Measurements from ENCODE around the gene LIPT2.
A peak's percentile ranks its signal among the peaks of the same experiment; 100 is the strongest.

The LIPT2 gene

GRCh38 chr11:74462631-74463030 lies 30.9 kb downstream of the LIPT2 start:
- DNase-seq, result no peak

- DNase-seq, result no peak
Measured at GRCh38 chr11:74462009-74462408, 31.5 kb downstream of the LIPT2 start.

DNA sequence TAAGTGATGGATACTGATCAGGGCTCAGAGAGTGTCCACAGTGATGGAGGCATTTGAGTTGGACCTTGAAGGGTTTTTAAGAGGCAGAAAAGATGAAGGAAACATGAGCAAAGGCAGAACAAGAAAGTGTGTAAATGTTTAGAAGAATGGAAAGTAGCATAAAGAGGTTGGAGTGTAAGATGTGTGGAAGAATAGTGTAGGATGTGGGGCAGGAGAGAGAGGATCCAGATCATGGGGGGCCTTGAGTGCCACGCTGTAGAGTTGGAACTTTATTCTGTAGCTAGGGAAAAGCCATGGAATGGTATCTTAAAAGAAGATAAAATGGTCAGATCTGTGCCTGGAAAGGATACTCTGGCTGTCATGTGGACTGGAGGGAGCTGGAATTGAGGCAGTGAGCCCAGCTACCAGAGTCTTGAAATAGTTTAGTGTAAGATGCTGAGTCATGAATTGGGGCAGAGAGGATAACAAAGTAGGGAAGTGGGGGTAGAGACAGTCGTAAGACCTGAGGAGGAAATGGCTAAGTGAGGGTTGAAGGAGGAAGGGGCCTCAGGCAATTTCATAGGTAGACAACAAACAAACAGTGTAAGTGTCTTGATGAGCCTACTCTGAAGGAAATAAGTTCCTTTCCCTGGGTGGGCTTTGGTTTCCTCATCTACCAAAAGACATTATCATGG lies 32.9 kb downstream of the LIPT2 start:
- no peak for DNase-seq

- DNase-seq, result no peak
Measured at GRCh38 chr11:74460065-74460464, 33.5 kb downstream of the LIPT2 start.

DNA sequence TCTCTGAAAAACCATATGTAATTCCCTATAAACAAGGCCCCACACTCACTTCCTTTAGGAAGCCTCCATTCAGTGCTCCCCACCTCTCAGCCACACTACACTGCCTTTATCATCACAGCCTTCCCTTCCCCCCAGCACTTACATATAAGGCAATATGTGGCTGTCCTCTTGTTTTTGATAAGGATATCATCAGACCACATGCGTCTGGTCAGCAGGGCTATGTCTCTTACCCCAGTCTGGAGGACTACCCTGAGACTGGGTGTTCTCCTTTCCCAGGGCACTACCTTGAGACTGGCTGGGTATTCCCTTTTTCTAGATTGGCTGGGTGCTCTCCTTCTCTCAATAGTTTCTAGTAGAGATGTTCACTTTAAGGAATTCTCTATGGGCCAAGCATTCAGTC lies 33.9 kb downstream of the LIPT2 start:
- DNase-seq, result no peak

DNA sequence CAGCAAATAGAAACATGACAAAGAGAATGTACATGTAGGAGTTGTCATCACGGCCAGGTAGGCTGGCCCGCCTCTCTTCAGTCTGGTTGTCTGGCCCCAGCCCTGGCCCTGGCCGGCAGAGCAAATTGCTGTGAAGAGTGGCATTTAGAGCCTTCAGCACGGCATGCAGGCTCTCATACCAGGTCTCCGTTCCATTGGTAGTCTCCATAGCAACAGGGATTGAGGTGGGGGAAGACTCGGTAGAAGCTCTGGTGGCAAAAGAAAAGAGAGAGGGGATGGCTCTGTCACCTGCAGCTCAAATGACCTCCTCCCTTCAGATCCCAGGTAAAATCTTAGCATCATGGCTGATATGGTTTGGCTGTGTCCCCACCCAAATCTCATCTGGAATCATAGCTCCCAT lies 36.2 kb downstream of the LIPT2 start:
- no peak for DNase-seq

DNA sequence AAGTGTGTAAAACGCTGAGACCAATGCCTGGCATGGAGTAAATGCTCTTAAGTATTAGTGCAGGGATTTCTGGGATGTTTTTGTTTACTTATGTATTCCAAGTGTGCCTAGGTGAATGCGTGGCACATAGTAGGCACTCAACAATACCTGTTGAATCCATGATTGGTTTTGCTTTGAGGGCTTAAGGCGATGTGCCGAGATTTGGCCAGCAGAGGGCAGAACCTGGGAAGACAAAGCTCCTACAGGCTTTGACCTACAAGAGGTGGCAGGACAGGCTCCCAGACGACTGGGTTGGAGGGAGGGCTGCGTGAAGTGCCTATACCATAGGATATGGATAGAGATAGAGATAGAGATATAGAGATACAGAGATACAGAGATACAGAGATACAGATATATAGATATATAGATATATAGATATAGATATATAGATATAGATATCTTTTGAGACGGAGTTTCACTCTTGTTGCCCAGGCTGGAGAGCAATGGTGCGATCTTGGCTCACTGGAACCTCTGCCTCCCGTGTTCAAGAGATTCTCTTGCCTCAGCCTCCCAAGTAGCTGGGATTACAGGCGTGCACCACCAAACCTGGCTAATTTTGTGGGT lies 40.0 kb downstream of the LIPT2 start:
- peak; percentile 56 for DNase-seq

DNA sequence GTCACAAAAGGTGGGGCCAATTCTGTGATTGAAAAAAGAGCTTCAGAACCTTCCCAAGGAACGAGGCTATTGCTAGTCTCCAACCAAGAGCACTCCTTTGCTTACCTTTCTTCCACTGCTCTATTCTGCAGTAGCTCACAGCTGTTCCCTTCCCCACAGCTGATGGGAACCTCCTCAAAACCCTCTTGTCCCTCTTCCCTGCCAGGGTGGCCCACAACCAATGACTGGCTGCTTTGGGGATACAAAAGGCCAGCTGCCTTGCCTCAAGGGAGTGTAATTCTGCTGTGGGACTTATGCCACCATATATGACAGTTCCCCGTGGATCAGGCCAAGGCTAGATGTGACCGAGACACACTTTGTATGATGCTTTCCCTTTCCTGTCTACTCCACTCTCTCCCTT lies 41.2 kb downstream of the LIPT2 start:
- no peak for DNase-seq

GRCh38 chr11:74450318-74450717 lies 43.2 kb downstream of the LIPT2 start:
- DNase-seq, result no peak

DNA sequence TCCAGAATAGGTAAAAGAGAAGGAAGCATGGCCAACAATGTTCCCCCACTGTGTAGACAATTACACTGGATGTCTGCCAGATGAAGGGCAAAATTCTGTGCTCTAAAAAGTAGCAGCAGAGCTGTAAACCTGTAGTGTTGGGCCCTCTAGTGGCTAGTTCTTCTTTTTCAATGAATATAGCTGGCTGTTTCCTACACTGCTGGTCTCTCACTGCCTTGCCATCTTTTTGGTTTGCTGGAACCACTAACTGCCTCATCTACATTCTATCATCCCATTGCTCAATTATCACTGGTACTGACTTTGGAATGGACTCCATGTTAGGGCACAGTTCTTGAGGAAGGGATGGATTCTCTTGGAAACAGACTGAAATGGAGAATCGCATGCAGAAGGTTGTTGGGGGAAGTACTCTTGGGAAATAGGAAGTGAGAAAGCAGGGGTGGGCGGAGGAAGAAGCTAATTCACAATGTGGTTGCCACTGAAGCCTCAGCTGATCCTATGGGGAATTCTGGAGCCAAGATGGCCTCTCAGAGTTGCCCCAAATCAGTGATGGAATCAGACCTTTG lies 44.1 kb downstream of the LIPT2 start:
- DNase-seq, result peak; percentile 89

DNA sequence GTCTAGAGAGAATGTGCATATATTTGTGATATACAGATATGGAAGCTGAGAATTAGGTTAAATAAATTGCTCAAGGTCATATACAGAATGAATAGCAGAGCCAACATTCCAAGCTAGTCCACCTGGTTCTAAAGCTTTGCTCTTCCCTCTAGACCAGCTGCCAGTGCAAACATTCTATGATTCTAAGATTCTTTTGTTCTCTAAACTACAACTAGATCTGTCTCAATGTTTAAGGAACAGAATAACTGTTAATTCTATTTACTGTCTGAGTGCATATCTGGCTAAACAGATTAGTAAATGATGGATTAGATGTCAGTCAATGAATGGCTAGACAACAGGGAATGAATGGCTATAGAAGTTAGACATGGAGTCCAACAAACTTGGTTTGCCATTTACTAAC lies 45.8 kb downstream of the LIPT2 start:
- DNase-seq, result no peak

GRCh38 chr11:74446532-74446938 lies 47.0 kb downstream of the LIPT2 start:
- DNase-seq, result no peak

DNA sequence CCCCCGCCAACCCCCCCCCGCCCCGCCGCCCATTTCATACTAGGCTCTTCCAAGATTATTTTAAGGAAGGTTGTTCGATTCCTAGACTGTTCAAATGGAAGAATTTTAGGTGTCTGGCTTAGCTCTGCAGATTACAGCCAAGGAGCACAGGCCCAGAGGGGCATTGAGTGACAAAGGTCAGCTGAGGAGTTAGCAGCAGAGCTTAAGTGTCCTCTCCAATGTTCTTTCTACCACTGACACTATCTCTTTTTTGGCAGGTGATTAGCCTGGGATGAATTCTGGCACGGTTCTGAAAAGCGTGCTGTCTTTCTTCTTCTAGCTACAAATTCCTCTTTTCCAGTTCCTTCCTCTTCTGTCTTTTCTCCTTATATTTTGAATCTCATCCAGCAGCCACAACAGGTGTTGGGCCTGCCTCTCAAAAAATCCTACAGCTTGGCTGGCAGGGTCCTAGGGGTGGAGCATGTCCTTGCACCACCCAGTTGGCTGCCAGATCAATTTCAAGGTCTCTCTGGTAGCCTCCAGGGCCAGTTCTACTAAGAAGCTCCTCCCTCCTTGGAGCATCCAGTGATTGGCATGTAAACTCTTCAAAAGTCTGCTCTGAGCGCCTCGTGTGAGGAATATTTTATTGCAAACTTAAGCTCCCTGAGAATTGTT lies 49.2 kb downstream of the LIPT2 start:
- peak; percentile 21 for DNase-seq

DNA sequence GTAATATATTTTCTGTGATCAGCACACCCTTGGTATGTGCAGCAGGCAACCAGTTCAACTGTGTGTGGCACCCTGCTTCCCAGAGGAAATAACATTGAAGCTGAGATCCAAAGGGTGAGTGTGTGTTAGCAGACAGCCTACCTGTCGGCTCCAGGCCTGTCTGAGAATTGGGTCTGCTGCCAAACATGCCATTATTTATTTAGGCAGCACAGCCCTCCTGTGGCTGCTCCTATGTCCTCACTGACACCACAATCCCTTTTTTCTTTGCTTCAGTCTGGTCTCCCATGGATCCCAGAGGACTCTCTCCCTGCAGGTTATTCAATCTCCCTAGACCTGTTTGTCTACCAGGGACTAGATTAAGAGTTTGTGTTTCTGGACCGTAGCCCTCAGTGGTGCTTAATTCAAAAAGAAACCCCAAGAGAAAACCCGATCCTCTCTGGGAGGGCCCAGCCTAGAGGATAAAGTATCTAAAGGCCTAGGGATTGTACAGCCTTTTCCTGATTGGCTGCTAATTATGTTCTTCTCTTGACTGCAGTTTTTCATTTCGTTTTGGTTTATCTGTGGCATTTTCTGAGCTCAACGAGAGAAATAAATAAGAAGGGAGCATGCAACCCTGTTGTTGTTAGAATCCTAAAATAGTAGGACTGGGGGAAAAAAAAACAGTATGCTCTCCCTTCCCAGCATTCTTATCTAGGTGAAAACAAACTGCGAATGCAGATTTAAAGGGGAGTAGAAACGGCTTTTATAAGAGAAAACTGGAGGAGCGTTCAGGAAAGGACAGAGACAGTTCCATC lies 50.3 kb downstream of the LIPT2 start:
- DNase-seq, result peak; percentile 83

DNA sequence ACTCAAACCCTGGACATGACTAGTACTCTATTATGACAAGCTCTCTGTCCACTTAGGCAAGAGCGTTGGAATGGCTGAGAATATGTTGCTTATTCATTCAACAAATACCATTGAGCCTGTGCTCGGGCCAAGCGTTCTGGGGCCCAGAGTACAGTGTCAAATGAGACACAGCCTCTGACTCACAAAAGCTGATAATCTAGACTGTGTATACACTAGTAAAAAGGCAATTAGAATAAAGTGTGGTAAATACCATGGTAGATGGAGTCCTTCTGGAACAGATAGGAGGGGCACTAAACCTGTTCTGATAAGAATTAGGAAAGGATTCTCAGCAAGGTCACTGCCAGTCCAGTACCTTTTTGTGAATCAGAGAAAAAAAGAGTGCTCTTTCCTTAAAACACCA lies 50.9 kb downstream of the LIPT2 start:
- peak; percentile 20 for DNase-seq

Measured in NCI-H146 (cell line).